Common myeloid progenitor, CD34-positive (primary cell): ENCODE measurements around the gene METTL16.

ENCODE experiments used
- CTCF ChIA-PET: fragments of 350-600 bp; sonication (Branson Sonifier 250); formaldehyde crosslinking; loops from one replicate; lab custom pipeline; 2021; ENCODE audit warnings: antibody characterized with exemption; lab: Charles Lee
- POLR2A ChIA-PET: fragments of 350-600 bp; sonication (Branson Sonifier 250); formaldehyde crosslinking; loops from one replicate; lab custom pipeline; 2021; ENCODE audit warnings: antibody characterized with exemption; lab: Charles Lee
- DNase-seq, 3 donors: peaks; one replicate each; pipeline versions ENCODE4 v3.0.0 to v3.0.0-alpha.2; 2013
- H3K27ac ChIP-seq, 2 experiments: 1 replicate in 1 of 2; 2 replicates in 1 of 2; pipeline ENCODE4 v1.7.0; 2013; ENCODE audit warnings: inconsistent platforms in 2 of 2, low read length in 2 of 2, mild to moderate bottlenecking in 2 of 2, low read depth in 1 of 2, moderate library complexity in 1 of 2; ENCODE audit not compliant: severe bottlenecking in 2 of 2, insufficient read depth in 1 of 2, poor library complexity in 1 of 2
- H3K27me3 ChIP-seq, 5 experiments: replicated peaks in 2 of 5; 1 replicate in 3 of 5; 2 replicates in 2 of 5; pipeline versions ENCODE4 v1.6.1 to v1.7.0; 2013; ENCODE audit warnings: low read length in 4 of 5, mild to moderate bottlenecking in 2 of 5, moderate library complexity in 2 of 5, inconsistent platforms in 1 of 5; ENCODE audit not compliant: insufficient read depth in 5 of 5, control insufficient read depth in 4 of 5
- H3K36me3 ChIP-seq, 4 experiments: 1 replicate in 2 of 4; 2 replicates in 2 of 4; pipeline versions ENCODE4 v1.6.1 to v1.7.0; 2013; ENCODE audit warnings: low read length in 3 of 4, control low read depth in 1 of 4, mild to moderate bottlenecking in 1 of 4; ENCODE audit not compliant: control insufficient read depth in 4 of 4, insufficient read depth in 4 of 4
- H3K4me1 ChIP-seq, 4 experiments: 1 replicate in 3 of 4; 2 replicates in 1 of 4; pipeline versions ENCODE4 v1.6.1 to v1.7.1; 2013; ENCODE audit warnings: low read length in 3 of 4, mild to moderate bottlenecking in 3 of 4, control low read depth in 1 of 4, inconsistent platforms in 1 of 4, moderate library complexity in 1 of 4; ENCODE audit not compliant: control insufficient read depth in 4 of 4, insufficient read depth in 4 of 4; ENCODE audit errors: control extremely low read depth in 1 of 4
- H3K4me3 ChIP-seq, 7 experiments: 1 replicate in 4 of 7; 2 replicates in 3 of 7; pipeline versions ENCODE4 v1.5.1 to v1.7.0; 2013; ENCODE audit warnings: mild to moderate bottlenecking in 7 of 7, low read length in 6 of 7, moderate library complexity in 6 of 7, inconsistent platforms in 2 of 7, low read depth in 2 of 7, control low read depth in 1 of 7; ENCODE audit not compliant: insufficient read depth in 4 of 7, control insufficient read depth in 1 of 7; ENCODE audit errors: extremely low read depth in 1 of 7
- H3K9me3 ChIP-seq, 5 experiments: 1 replicate in 4 of 5; 2 replicates in 1 of 5; pipeline versions ENCODE4 v1.6.1 to v1.7.1; 2013; ENCODE audit warnings: low read length in 4 of 5, mild to moderate bottlenecking in 2 of 5, inconsistent platforms in 1 of 5, low read depth in 1 of 5, moderate library complexity in 1 of 5; ENCODE audit not compliant: control insufficient read depth in 4 of 5, insufficient read depth in 2 of 5; ENCODE audit errors: control extremely low read depth in 1 of 5
- WGBS: methylation state at CpG from one replicate; pipeline ENCODE4 v1.1.5; 2013; ENCODE audit not compliant: insufficient coverage; 5-methylcytosine and 5-hydroxymethylcytosine counted together

The METTL16 gene

GRCh38 chr17:2474371-2474770 is 37.3 kb downstream of the METTL16 start:
- Histone ChIP-seq H3K9me3 (no peaks in the 10 kb centered on the region), H3K36me3 (peaks cover 15 to 66% (median 44%) of the 10 kb centered on the region in 4 experiments), H3K27ac (no peak overlapping the region), H3K4me1 (no peaks in the 10 kb centered on the region), H3K27me3 (no peaks in the 10 kb centered on the region), H3K4me3 (no peak overlapping the region)
- WGBS: 100% methylated on average over 4 of the region's 9 CpGs
- ChIA-PET POLR2A (no interaction called here), CTCF (no interaction called here)
- DNase-seq: peak in 1 of 3 donors; percentile 9

DNA sequence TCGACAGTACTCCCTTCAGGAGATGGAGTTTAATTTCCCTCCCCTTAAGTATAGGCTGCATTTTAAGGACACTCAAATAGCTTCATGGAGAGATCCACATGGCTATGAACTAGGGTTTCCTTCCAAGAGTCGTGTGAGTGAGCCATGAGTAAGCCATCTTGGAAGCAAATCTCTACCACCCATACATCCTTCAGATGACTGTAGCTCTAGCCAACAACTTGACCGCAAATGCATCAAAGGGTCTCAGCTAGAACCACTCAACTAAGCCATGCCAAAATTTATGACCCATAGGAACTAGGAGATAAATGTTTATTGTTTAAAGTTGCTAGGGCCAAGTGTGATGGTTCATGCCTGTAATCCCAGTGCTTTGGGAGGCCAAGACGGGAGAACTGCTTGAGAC is 43.4 kb downstream of the METTL16 start:
- POLR2A ChIA-PET: interaction anchor here (0.6 kb wide), 1 partner anchor 23 kb away, joined by 3 read pairs; no protein-coding TSS in a partner anchor
- WGBS: no CpG with 5 or more reads among the region's 4 CpGs
- peaks cover 12 to 59% (median 36%) of the 10 kb centered on the region in 4 experiments for H3K36me3 ChIP-seq
- H3K27me3 ChIP-seq: no peaks in the 10 kb centered on the region
- no peaks in the 10 kb centered on the region for H3K9me3 ChIP-seq
- CTCF ChIA-PET: no interaction called here
- H3K27ac ChIP-seq: no peak overlapping the region
- H3K4me3 ChIP-seq: no peak overlapping the region
- no peak for DNase-seq
- H3K4me1 ChIP-seq: no peaks in the 10 kb centered on the region

- no peak overlapping the region for H3K27ac ChIP-seq
- 95% methylated on average over 4 of the region's 12 CpGs for WGBS
- H3K4me1 ChIP-seq: no peaks in the 10 kb centered on the region
- ChIA-PET CTCF (interaction anchor here (1.2 to 1.4 kb wide), 2 partner anchors 9 to 25 kb away, joined by 3 read pairs; no protein-coding TSS in a partner anchor), POLR2A (no interaction called here)
- no peak for DNase-seq
- peaks cover 20 to 63% (median 43%) of the 10 kb centered on the region in 4 experiments for H3K36me3 ChIP-seq
- no peaks in the 10 kb centered on the region for H3K27me3 ChIP-seq
- H3K4me3 ChIP-seq: no peak overlapping the region
- H3K9me3 ChIP-seq: no peaks in the 10 kb centered on the region
Measured at GRCh38 chr17:2466931-2467330, 44.8 kb downstream of the METTL16 start.

DNA sequence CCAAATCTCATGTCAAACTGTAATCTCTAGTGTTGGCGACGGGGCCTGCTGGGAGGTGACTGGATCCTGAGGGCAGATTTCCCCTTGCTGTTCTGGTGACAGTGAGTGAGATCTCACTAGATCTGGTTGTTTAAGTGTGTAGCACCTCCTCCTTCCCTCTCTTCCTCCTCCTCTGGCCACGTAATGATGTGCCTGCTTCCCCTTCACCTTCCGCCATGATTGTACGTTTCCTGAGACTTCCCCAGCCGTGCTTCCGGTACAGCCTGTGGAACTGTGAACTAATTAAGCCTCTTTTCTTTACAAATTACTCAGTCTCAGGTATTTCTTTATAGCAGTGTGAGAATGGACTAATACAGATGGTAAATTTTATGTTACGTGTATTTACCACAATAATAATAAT is 49.2 kb downstream of the METTL16 start:
- H3K4me3 ChIP-seq: no peak overlapping the region
- H3K36me3 ChIP-seq: peaks cover 15 to 52% (median 43%) of the 10 kb centered on the region in 4 experiments
- WGBS: 100% methylated on average over 2 of the region's 8 CpGs
- CTCF ChIA-PET: no interaction called here
- no peaks in the 10 kb centered on the region for H3K27me3 ChIP-seq
- POLR2A ChIA-PET: no interaction called here
- no peak for DNase-seq
- H3K27ac ChIP-seq: no peak overlapping the region
- H3K4me1 ChIP-seq: no peaks in the 10 kb centered on the region
- no peaks in the 10 kb centered on the region for H3K9me3 ChIP-seq

DNA sequence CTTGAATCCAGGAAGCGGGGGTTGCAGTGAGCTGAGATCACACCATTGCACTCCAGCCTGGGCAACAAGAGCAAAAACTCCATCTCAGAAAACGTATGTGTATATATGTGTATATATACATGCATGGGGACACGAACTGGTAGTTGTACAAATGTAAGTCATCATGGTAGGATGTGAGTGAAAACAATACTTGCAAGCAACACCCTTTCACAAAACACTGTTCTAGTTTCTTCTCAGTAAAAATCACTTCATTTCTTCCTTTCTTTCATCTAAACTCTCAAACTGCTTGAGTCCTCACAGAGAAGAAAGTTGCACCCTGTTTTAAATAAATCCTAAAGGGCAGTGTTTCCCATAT is 51.8 kb downstream of the METTL16 start:
- H3K27ac ChIP-seq: no peak overlapping the region
- H3K27me3 ChIP-seq: no peaks in the 10 kb centered on the region
- ChIA-PET POLR2A (no interaction called here), CTCF (no interaction called here)
- H3K36me3 ChIP-seq: peaks cover 10 to 50% (median 45%) of the 10 kb centered on the region in 4 experiments
- no peak for DNase-seq
- H3K9me3 ChIP-seq: no peaks in the 10 kb centered on the region
- H3K4me3 ChIP-seq: no peak overlapping the region
- no peaks in the 10 kb centered on the region for H3K4me1 ChIP-seq
- WGBS: no CpG with 5 or more reads among the region's 3 CpGs

DNA sequence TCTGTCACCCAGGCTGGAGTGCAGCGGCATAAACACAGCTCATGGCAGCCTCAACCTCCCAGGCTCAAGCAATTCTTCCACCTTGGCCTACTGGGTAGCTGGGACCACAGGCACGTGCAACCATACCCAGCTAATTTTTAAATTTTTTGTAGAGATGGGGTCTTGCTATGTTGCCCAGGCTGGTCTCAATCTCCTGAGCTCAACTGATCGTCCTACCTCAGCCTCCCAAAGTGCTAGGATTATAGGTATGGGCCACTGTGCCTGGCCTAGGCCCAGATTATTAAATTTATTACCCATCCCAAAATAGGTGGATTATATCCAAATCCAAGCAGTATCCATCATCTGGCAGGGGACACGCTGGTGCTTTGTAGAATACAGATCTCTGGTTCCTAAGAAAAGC is 53.8 kb downstream of the METTL16 start:
- H3K9me3 ChIP-seq: no peaks in the 10 kb centered on the region
- ChIA-PET CTCF (interaction anchor here (1.1 kb wide), 1 partner anchor 8 kb away, joined by 3 read pairs; no protein-coding TSS in a partner anchor), POLR2A (no interaction called here)
- H3K4me3 ChIP-seq: no peak overlapping the region
- H3K36me3 ChIP-seq: peaks cover 8 to 43% (median 39%) of the 10 kb centered on the region in 4 experiments
- no peak overlapping the region for H3K27ac ChIP-seq
- H3K4me1 ChIP-seq: no peaks in the 10 kb centered on the region
- no peaks in the 10 kb centered on the region for H3K27me3 ChIP-seq
- 93% methylated on average over 1 of the region's 4 CpGs for WGBS
- DNase-seq: no peak

DNA sequence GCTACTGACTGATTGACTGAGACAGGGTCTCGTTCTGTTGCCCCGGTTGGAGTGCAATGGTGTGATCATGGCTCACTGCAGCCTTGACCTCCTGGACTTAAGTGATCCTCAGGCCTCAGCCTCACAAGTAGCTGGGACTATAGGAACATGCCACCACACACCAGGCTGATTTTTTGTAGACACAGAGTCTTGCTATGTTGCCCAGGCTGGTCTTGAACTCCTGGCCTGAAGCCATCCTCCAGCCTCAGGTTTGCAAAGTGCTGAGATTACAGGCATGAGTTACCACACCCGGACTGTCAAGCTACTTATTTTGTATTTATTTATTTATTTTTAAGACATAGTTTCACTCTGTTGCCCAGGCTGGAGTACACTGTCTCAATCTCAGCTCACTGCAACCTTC is 55.2 kb downstream of the METTL16 start:
- Histone ChIP-seq H3K4me1 (no peaks in the 10 kb centered on the region), H3K36me3 (peaks cover 2 to 29% (median 26%) of the 10 kb centered on the region in 4 experiments), H3K27ac (no peak overlapping the region), H3K27me3 (no peaks in the 10 kb centered on the region), H3K4me3 (no peak overlapping the region), H3K9me3 (no peaks in the 10 kb centered on the region)
- 85% methylated on average over 2 of the region's 3 CpGs for WGBS
- ChIA-PET CTCF (no interaction called here), POLR2A (interaction anchor here (0.6 kb wide), 1 partner anchor 120 kb away, joined by 4 read pairs; the partner anchor contains the start of gene TSR1)
- DNase-seq: no peak
